Left renal pelvis (tissue), 4 donors: Measurements from ENCODE around the gene CDK16. TPM values are rescaled to one million over a fixed set of nuclear protein-coding genes. Genes with fewer than 3 reads are reported as not detected.
"Not testable (repeated sequence)": the region's sequence is repeated elsewhere in the genome, so short reads cannot be mapped to it uniquely, and the experiment has no call there.

Experiments
- DNase-seq, 4 donors: peaks; one replicate each; pipeline ENCODE4 v3.0.0-alpha.2; 2013; ENCODE audit warnings: low read depth in 4 of 4, low spot score in 3 of 4
- polyA plus RNA-seq, 4 donors: library from polyadenylated mRNA; unstranded; fragments of 120-200 nt; gene quantifications; one replicate each; pipeline ENCODE4 v1.2.1, GENCODE V29; 2013; ENCODE audit not compliant: insufficient read length in 4 of 4

CDK16 gene
- polyA plus RNA-seq, 4 donors: 97.1 to 134 (median 110) TPM

DNA sequence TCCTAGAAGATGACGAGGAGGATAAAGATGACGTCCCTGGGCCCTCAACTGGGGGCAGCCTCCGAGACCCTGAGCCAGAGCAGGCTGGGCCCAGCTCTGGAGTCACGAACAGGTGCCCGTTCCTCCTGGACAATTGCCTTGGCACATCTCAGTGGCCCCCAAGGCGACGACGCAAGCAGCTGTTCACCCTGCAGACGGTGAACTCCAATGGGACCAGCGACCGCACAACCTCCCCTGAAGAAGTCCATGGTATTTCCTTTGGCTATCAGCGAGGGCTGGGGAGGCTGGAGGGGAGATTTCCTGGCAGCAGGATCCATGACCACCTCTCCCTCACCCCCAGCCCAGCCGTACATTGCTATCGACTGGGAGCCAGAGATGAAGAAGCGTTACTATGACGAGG lies 26.2 kb downstream of the CDK16 start:
- DNase-seq: no peak

DNA sequence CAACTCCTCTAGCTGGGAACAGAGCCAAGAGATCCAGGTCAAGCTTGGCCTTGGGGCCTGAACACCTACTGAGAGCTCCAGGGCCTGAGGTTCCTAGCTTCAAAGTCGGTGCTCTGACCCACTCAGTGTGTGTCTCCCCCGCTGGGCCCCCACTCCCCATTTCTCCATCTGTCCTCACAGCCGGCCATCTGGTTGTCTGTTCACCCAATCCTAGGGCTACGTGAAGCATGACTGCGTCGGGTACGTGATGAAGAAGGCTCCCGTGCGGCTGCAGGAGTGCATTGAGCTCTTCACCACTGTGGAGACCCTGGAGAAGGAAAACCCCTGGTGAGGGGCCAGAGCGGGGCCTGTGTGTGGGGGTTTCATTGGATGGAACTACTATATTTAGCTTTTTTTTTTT lies 26.7 kb downstream of the CDK16 start:
- DNase-seq: no peak

DNA sequence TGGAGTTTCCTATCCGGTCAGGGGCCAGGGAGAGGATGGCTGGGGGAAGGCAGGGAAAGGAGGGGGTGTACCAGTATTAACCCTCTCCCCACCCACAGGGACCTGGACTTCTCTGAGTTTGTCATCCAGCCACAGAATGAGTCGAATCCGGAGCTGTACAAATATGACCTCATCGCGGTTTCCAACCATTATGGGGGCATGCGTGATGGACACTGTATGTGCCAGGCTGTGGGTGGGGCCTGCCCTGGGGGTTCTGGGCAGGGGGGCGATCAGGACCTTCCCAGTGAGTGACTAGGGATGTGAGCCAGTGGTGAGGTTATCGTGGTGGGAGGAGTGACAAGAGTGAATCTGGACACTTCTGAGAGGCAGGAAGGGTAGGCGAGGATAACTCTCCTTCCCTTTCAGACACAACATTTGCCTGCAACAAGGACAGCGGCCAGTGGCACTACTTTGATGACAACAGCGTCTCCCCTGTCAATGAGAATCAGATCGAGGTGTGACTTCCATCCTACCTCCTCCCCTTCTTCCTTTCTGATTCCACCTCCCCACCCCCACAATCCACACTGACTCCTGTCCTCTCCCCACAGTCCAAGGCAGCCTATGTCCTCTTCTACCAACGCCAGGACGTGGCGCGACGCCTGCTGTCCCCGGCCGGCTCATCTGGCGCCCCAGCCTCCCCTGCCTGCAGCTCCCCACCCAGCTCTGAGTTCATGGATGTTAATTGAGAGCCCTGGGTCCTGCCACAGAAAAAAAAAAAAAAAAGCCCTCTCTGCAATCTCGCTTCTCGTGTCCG lies 28.9 kb downstream of the CDK16 start:
- DNase-seq: no peak

DNA sequence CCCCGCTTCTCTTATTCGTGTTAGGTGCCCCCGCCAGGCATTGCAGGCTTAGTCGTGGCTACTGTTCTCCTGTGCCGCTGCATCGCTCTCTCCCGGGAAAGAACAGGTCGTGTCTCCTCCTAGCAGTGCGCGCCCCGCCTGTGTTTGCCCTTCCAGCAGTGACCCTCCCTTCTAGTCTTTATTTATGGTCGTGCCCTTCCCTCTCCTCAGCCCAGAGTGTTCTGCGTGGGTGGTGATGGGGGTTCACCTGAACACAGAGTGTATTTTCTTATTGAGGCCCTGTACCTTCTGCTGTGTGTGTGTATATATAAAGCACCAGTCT lies 29.5 kb downstream of the CDK16 start:
- DNase-seq: no peak

DNA sequence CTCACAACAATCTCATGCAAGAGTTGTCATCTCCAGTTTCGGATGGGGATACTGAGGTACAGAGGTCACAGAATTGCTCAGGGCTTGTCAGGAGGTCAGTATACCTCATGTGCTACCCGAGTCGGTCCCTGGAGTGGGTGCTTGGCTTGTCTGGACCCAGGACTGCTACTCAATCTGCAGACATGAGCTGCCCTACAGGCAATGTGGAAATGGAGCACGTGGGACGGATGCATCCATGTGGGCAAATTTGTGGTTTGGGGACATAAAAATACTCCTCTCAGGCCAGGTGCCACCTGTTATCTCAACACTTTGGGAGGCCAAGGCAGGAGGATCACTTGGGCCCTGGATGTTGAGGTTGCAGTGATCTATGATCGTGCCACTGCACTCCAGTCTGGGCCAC lies 30.1 kb downstream of the CDK16 start:
- DNase-seq: no peak

DNA sequence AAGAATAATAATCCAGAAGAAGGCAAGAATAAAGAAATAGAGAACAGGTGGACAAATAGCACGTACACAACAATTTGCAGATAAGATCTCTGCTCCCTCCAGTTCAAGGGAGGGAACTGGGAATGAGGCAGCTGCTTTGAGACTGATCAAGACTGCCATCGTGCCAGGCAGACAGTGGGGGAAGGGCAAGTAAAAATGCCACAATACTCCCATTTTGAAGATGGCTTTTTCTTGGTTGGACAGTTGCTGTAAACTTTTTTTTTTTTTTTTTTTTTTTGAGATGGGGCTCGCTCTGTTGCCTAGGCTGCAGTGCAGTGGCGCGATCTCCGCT lies 31.5 kb downstream of the CDK16 start:
- no peak for DNase-seq

DNA sequence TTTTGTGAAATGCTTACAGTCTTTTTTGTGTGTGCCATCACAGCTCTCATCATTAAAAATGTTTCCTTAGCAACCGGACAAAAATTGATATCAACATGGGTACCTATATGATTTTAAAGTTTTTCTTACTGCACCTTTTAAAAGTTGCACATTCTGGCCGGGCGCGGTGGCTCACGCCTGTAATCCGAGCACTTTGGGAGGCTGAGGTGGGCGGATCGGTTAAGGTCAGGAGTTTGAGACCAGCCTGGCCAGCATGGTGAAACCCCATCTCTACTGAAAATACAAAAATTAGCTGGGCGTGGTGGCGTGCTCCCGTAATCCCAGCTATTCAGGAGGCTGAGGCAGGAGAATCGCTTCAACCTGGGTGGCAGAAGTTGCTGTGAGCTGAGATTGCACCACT lies 39.1 kb downstream of the CDK16 start:
- not testable (repeated sequence) for DNase-seq

DNA sequence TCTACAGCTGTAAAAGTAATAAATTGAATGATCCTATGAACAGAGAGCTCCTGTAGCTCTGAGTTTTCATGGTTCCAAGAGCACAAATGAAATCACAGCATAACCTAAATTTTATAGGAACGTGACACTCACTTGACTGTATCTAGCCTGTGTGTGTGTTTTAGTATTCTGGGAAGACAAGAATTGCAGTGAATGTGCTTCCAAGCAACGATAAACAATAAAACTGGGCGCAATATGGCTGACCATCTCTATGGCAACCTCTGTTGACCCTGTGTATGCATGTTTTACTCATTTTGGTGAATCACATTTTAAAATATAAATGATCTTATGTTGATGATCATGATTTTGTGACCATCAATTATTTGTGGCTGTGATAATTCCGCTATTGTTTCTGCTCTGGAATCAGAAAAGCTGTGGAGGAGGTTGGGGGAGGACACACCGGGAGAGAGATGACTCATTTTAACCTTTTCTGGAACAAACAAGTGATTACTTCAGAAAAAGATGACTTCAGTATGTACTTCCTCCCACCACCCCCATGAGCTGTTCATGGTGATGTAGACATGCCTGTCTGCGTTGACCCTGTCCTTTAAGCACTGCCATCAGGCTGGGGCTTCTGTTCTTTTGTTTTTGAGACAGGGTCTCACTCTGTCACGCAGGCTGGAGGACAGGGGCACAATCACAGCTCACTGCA lies 46.1 kb downstream of the CDK16 start:
- DNase-seq: no peak

DNA sequence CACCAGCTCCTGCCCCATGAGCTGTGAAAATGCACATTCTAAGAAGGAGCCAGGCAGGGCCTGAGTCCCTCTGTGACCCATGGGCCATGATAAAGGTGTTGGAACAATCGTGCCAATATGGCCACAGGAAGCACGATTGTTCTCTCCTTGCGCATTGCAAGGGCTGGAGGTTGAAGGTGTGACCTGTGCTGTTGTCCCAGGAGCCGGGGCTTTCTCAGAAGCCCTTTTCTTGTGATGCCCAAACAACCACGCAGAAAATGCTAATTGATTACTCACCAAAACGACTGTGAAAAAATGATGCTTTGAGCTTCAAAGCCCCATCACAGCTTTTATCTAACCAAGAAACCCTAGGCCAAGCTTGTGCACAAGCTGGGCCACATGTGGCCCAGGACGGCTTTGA lies 48.2 kb downstream of the CDK16 start:
- DNase-seq: no peak

DNA sequence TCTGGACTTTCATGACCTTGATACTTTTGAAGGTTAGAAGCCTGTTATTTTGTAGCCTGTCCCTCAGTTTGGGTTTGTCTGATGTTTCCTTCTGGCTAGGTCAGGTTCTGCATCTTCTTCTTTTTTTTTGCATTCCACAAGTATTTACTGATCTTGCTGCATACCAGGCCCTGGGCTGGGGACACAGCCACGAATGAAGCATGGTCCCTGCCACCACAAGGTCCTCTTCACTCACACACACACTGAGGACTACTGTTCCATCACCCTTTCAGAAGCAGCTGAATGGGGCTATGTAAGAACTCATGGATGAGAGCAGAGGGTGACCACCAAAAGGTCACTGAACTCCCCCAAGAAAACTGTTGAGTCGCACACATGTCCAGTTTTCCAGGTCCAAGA lies 53.5 kb downstream of the CDK16 start:
- no peak for DNase-seq

DNA sequence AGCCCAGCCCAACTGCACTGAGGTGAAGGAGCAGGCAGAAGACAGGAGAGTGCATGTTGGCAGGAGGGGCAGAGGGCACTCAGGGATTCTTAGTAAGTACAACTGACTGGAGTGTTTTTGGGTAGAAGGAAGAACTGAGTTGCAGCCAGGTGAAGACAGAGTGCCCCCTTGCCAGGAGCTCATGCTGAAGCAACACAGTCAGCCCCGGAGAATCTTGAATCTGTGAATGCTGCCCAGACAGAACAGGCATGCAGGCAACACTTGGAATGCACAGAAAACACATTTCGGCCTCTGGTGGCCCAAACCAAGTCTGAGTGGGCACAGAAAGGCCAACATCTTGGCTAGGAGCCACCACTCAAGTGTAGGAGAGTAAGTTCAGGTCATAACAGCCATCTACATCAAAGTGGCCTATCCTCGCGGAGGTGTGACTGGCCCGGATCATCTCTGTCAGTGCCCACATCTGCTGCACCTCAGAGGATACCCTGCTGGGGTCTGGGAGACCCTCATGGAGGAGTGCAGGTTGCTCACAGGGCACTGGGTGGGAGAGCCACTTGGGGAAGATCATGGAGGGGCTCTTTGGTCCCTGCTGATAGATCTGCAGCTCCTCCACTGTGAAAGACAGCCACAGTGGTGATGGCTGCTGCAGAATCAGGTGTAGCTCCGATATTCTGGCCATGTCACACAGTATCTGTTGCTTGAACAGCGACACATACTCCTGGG lies 54.7 kb downstream of the CDK16 start:
- no peak for DNase-seq

DNA sequence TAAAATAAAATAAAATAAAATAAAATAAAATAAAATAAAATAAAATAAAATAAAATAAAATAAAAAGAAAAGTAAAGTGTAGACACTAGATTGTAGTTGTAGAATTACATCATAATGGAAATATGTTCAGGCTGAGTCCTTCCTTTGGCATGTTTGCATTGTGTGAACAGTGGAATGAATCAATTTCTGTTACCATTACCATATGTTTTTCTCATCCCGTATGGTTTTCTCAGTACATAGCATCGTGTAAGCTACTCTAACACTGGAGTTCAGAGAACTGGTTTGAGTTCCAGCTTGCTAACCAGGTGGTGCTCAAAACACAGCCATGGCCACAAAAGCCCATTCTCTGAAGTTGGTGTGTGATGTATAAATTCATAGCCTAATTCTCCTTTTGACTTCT lies 60.2 kb downstream of the CDK16 start:
- no peak for DNase-seq

Other genes with a start within 250 kb of the CDK16 start
- 10 to 100 TPM in 3 of 4 donors, 1 to 10 TPM in 1; 4.7 to 35.3 (median 29.4) TPM for gene RGN, start 140.2 kb upstream of the CDK16 start, polyA plus RNA-seq
- 100 to 1,000 TPM in 1 of 4 donors, 10 to 100 TPM in 3; 70.9 to 122 (median 93.6) TPM for gene NDUFB11, start 74.0 kb upstream of the CDK16 start, polyA plus RNA-seq
- gene RBM10, start 73.5 kb upstream of the CDK16 start, polyA plus RNA-seq: 10 to 100 TPM; 46.1 to 66.2 (median 49.8) TPM
- 100 to 1,000 TPM; 164 to 289 (median 229) TPM for gene UBA1, start 24.9 kb upstream of the CDK16 start, polyA plus RNA-seq
- 100 to 1,000 TPM; 115 to 154 (median 138) TPM for gene USP11, start 14.3 kb downstream of the CDK16 start, polyA plus RNA-seq
- gene ZNF157, start 151.9 kb downstream of the CDK16 start, polyA plus RNA-seq: 1 to 10 TPM in 3 of 4 donors, under 1 TPM in 1; 0.90 to 1.4 (median 1.2) TPM